Bronchial epithelial cell (primary cell): ENCODE measurements around the gene DNASE1L3. TPM values are rescaled to one million over a fixed set of nuclear protein-coding genes. Genes with fewer than 3 reads are reported as not detected.

Experiments used
- DNase-seq: peaks from one replicate; pipeline ENCODE4 v3.0.0-alpha.2; 2010; ENCODE audit warnings: low read depth
- FAIRE-seq: peaks from 2 replicates; lab custom pipeline; 2011; peaks lifted over from hg19 to GRCh38; lab: Jason Lieb, UNC
- H3K27me3 ChIP-seq: 2 replicates; pipeline ENCODE4 v1.5.1; 2011; ENCODE audit warnings: low read length; ENCODE audit not compliant: control insufficient read depth, insufficient read depth
- H3K36me3 ChIP-seq: 2 replicates; pipeline ENCODE4 v1.5.1; 2011; ENCODE audit warnings: low read length; ENCODE audit not compliant: control insufficient read depth, insufficient read depth
- H3K4me3 ChIP-seq: 2 replicates; pipeline ENCODE4 v1.5.1; 2011; ENCODE audit warnings: mild to moderate bottlenecking, low read depth, low read length, control low read depth
- CTCF ChIP-seq: IDR thresholded peaks from 2 replicates; pipeline ENCODE4 v1.5.1; 2011; ENCODE audit warnings: mild to moderate bottlenecking, moderate library complexity, low read length, control low read depth, inconsistent platforms; ENCODE audit not compliant: insufficient read depth, severe bottlenecking
- total RNA-seq: library from RNA; depleted of rRNA; stranded (reverse); fragments of >200 nt; gene quantifications from 2 replicates; pipeline ENCODE4 v1.2.1, GENCODE V29; 2014

The DNASE1L3 gene
- total RNA-seq, 1 donor from 2014 or later: not detected

- no peak for FAIRE-seq
- Histone ChIP-seq H3K36me3 (no peaks in the 10 kb centered on the region), H3K27me3 (no peaks in the 10 kb centered on the region), H3K4me3 (peak overlapping the region; percentile 14)
- TF ChIP-seq CTCF: peak; percentile 96
- DNase-seq: no peak
These were observed 32.8 kb downstream of the DNASE1L3 start for GRCh38 chr3:58177747-58178527.

- FAIRE-seq: no peak
- no peak overlapping the region for H3K4me3 ChIP-seq
- H3K27me3 ChIP-seq: no peaks in the 10 kb centered on the region
- DNase-seq: peak; percentile 65
- TF ChIP-seq CTCF: no peak
- H3K36me3 ChIP-seq: no peaks in the 10 kb centered on the region
These were observed 33.8 kb downstream of the DNASE1L3 start for GRCh38 chr3:58176827-58177489.

GRCh38 chr3:58176185-58176530, 34.6 kb downstream of the DNASE1L3 start:
- TF ChIP-seq CTCF: no peak
- no peak for FAIRE-seq
- DNase-seq: no peak
- H3K4me3 ChIP-seq: no peak overlapping the region
- no peaks in the 10 kb centered on the region for H3K36me3 ChIP-seq
- H3K27me3 ChIP-seq: no peaks in the 10 kb centered on the region

- Histone ChIP-seq H3K36me3 (no peaks in the 10 kb centered on the region), H3K27me3 (no peaks in the 10 kb centered on the region), H3K4me3 (no peak overlapping the region)
- FAIRE-seq: no peak
- TF ChIP-seq CTCF: no peak
- DNase-seq: peak; percentile 51
These were observed 35.2 kb downstream of the DNASE1L3 start for GRCh38 chr3:58175437-58176184.

- Histone ChIP-seq H3K27me3 (no peaks in the 10 kb centered on the region), H3K36me3 (peaks cover 2% of the 10 kb centered on the region), H3K4me3 (no peak overlapping the region)
- DNase-seq (no peak), FAIRE-seq (no peak)
- TF ChIP-seq CTCF: no peak
These were observed 35.7 kb downstream of the DNASE1L3 start for GRCh38 chr3:58175187-58175436.
